H1 (cell line): ENCODE data around the gene RAET1E. TPM values are rescaled to one million over a fixed set of nuclear protein-coding genes. Genes with fewer than 3 reads are reported as not detected.
"Not testable (repeated sequence)": the region's sequence is repeated elsewhere in the genome, so short reads cannot be mapped to it uniquely, and the experiment has no call there.

Experiments
- CTCF ChIA-PET: fragments of 300-600 bp; sonication (Branson Sonifier 250); formaldehyde crosslinking; loops from one replicate; lab custom pipeline; 2021; ENCODE audit not compliant: partially characterized antibody; lab: Charles Lee
- POLR2A ChIA-PET: fragments of 300-600 bp; sonication (Branson Sonifier 250); formaldehyde crosslinking; loops from one replicate; lab custom pipeline; 2021; ENCODE audit warnings: inconsistent platforms; ENCODE audit not compliant: partially characterized antibody; lab: Charles Lee
- DNase-seq, 2 experiments: peaks; one replicate each; pipeline versions ENCODE4 v3.0.0 to v3.0.0-alpha.2; 2010 to 2022; ENCODE audit warnings: low spot score in 2 of 2, low read depth in 1 of 2, mixed read lengths in 1 of 2
- FAIRE-seq: peaks from 2 replicates; lab custom pipeline; 2011; peaks lifted over from hg19 to GRCh38; lab: Jason Lieb, UNC
- H2AFZ ChIP-seq: 2 replicates; pipeline ENCODE4 v1.8.1; 2012; ENCODE audit warnings: low read length, inconsistent platforms
- H2AK5ac ChIP-seq: 2 replicates; pipeline ENCODE4 v1.6.1; 2013; ENCODE audit warnings: low read depth, low read length
- H2BK120ac ChIP-seq: replicated peaks from 2 replicates; pipeline ENCODE3; 2013; ENCODE audit warnings: low read depth, low read length, inconsistent platforms
- H2BK12ac ChIP-seq: 2 replicates; pipeline ENCODE4 v1.6.1; 2013; ENCODE audit warnings: low read depth, low read length
- H2BK15ac ChIP-seq: 2 replicates; pipeline ENCODE4 v1.6.1; 2013; ENCODE audit warnings: low read length
- H2BK20ac ChIP-seq: 2 replicates; pipeline ENCODE4 v1.6.1; 2013; ENCODE audit warnings: low read length
- H2BK5ac ChIP-seq: 2 replicates; pipeline ENCODE4 v1.6.1; 2013; ENCODE audit warnings: low read depth, low read length
- H3K14ac ChIP-seq: 2 replicates; pipeline ENCODE4 v1.6.1; 2013; ENCODE audit warnings: inconsistent platforms; ENCODE audit not compliant: insufficient read length
- H3K18ac ChIP-seq: 2 replicates; pipeline ENCODE4 v1.6.1; 2013; ENCODE audit warnings: low read length; ENCODE audit errors: extremely low read depth
- H3K23ac ChIP-seq: 2 replicates; pipeline ENCODE4 v1.6.1; 2013; ENCODE audit warnings: inconsistent platforms; ENCODE audit not compliant: insufficient read length
- H3K23me2 ChIP-seq: 2 replicates; pipeline ENCODE4 v1.6.1; 2013; ENCODE audit warnings: low read depth, low read length
- H3K27ac ChIP-seq: 2 replicates; pipeline ENCODE4 v1.6.1; 2011; ENCODE audit warnings: low read depth, low read length, inconsistent platforms
- H3K27me3 ChIP-seq, 4 experiments: replicated peaks in 1 of 4; 1 replicate in 1 of 4; 2 replicates in 3 of 4; pipeline versions ENCODE4 v1.6.1 to v1.8.1; 2011 to 2013; ENCODE audit warnings: low read length in 3 of 4, mild to moderate bottlenecking in 3 of 4, inconsistent platforms in 2 of 4, mixed read lengths in 2 of 4, moderate library complexity in 1 of 4; ENCODE audit not compliant: control insufficient read depth in 3 of 4, insufficient read depth in 3 of 4; ENCODE audit errors: extremely low read depth in 1 of 4
- H3K36me3 ChIP-seq, 4 experiments: 2 replicates each; pipeline versions ENCODE4 v1.6.1 to v1.8.1; 2011 to 2013; ENCODE audit warnings: mild to moderate bottlenecking in 4 of 4, low read length in 3 of 4, moderate library complexity in 2 of 4, control low read depth in 1 of 4, inconsistent platforms in 1 of 4; ENCODE audit not compliant: insufficient read depth in 4 of 4, control insufficient read depth in 2 of 4
- H3K4ac ChIP-seq: replicated peaks from 2 replicates; pipeline ENCODE3; 2013; ENCODE audit warnings: low read length, low read depth, mixed read lengths, inconsistent platforms; ENCODE audit not compliant: insufficient read length
- H3K4me1 ChIP-seq, 4 experiments: replicated peaks in 1 of 4; 1 replicate in 1 of 4; 2 replicates in 3 of 4; pipeline versions ENCODE4 v1.6.1 to v1.8.1; 2011 to 2013; ENCODE audit warnings: low read length in 3 of 4, inconsistent platforms in 2 of 4, mixed read lengths in 1 of 4; ENCODE audit not compliant: insufficient read depth in 4 of 4, control insufficient read depth in 3 of 4
- H3K4me2 ChIP-seq, 2 experiments: 2 replicates each; pipeline versions ENCODE4 v1.6.1 to v1.8.1; 2011 to 2013; ENCODE audit warnings: low read depth in 2 of 2, low read length in 2 of 2, control low read depth in 1 of 2, inconsistent platforms in 1 of 2, mild to moderate bottlenecking in 1 of 2; ENCODE audit not compliant: insufficient read depth in 1 of 2
- H3K4me3 ChIP-seq, 4 experiments: fragments of 200-600, 300-600 bp in 1 of 4; sonication (generic), shearing (Covaris generic), sonication (Bioruptor Twin) in 1 of 4; 2 replicates each; pipeline versions ENCODE4 v1.5.1 to v1.8.1; 2011 to 2016; ENCODE audit warnings: low read length in 4 of 4, low read depth in 3 of 4, control low read depth in 2 of 4, inconsistent platforms in 2 of 4, mild to moderate bottlenecking in 2 of 4, mixed read lengths in 1 of 4, moderate library complexity in 1 of 4; ENCODE audit not compliant: insufficient read depth in 2 of 4; ENCODE audit errors: extremely low read depth in 1 of 4
- H3K56ac ChIP-seq: replicated peaks from 2 replicates; pipeline ENCODE3; 2013; ENCODE audit warnings: low read depth, mild to moderate bottlenecking, mixed read lengths, low read length, inconsistent platforms; ENCODE audit not compliant: insufficient read length
- H3K79me1 ChIP-seq: 2 replicates; pipeline ENCODE4 v1.6.1; 2013; ENCODE audit warnings: low read depth, low read length, control low read depth
- H3K79me2 ChIP-seq, 2 experiments: 2 replicates each; pipeline versions ENCODE4 v1.6.1 to v1.8.1; 2012 to 2013; ENCODE audit warnings: low read length in 2 of 2, mild to moderate bottlenecking in 2 of 2, inconsistent platforms in 1 of 2; ENCODE audit not compliant: insufficient read depth in 2 of 2, control insufficient read depth in 1 of 2
- H3K9ac ChIP-seq, 4 experiments: replicated peaks in 1 of 4; 1 replicate in 1 of 4; 2 replicates in 3 of 4; pipeline versions ENCODE4 v1.6.1 to v1.8.1; 2011 to 2013; ENCODE audit warnings: low read depth in 3 of 4, low read length in 3 of 4, control low read depth in 2 of 4, mild to moderate bottlenecking in 2 of 4, moderate library complexity in 2 of 4, inconsistent platforms in 1 of 4; ENCODE audit errors: extremely low read depth in 1 of 4
- H3K9me3 ChIP-seq, 2 experiments: 2 replicates each; pipeline versions ENCODE4 v1.6.1 to v1.8.1; 2012 to 2013; ENCODE audit warnings: mild to moderate bottlenecking in 2 of 2, moderate library complexity in 2 of 2, control low read depth in 1 of 2, inconsistent platforms in 1 of 2, low read depth in 1 of 2, low read length in 1 of 2, mixed read lengths in 1 of 2; ENCODE audit not compliant: insufficient read depth in 2 of 2
- H4K20me1 ChIP-seq, 2 experiments: replicated peaks in 1 of 2; 2 replicates each; pipeline versions ENCODE3 to v1.8.1; 2011 to 2013; ENCODE audit warnings: inconsistent platforms in 2 of 2, low read length in 2 of 2, mild to moderate bottlenecking in 1 of 2; ENCODE audit not compliant: insufficient read depth in 2 of 2, control insufficient read depth in 1 of 2
- H4K5ac ChIP-seq: 2 replicates; pipeline ENCODE4 v1.6.1; 2013; ENCODE audit warnings: low read length, low read depth, mixed read lengths, inconsistent platforms; ENCODE audit not compliant: insufficient read length
- H4K8ac ChIP-seq: 2 replicates; pipeline ENCODE4 v1.8.0; 2013; ENCODE audit warnings: mild to moderate bottlenecking, moderate library complexity, low read length, inconsistent platforms; ENCODE audit not compliant: insufficient read depth; ENCODE audit errors: extremely low read depth
- H4K91ac ChIP-seq: replicated peaks from 2 replicates; pipeline ENCODE3; 2013; ENCODE audit warnings: low read length, mixed read lengths, inconsistent platforms; ENCODE audit not compliant: insufficient read length
- WGBS, 2 experiments: shearing (Covaris generic) in 1 of 2; methylation state at CpG; one replicate each; pipeline versions ENCODE4 v1.1.6 to v1.1.7; 2013 to 2015; ENCODE audit warnings: low lambda C conversion rate in 2 of 2, mixed read lengths in 2 of 2, inconsistent platforms in 1 of 2, low coverage in 1 of 2, missing lambda C conversion rate in 1 of 2; ENCODE audit not compliant: insufficient replicate concordance in 2 of 2, insufficient coverage in 1 of 2, insufficient read length in 1 of 2; ENCODE audit errors: extremely low coverage in 1 of 2, missing lambda C conversion rate in 1 of 2; 5-methylcytosine and 5-hydroxymethylcytosine counted together
- polyA plus RNA-seq, 7 experiments: library from polyadenylated mRNA; depleted of rRNA in 3 of 7; stranded (reverse) in 5 of 7; unstranded in 2 of 7; fragments of >200 nt in 5 of 7; fragments of 200-250 nt in 2 of 7; gene quantifications; 1 replicate in 5 of 7; 2 replicates in 1 of 7; 4 replicates in 1 of 7; pipeline versions ENCODE4 v1.2.1 to v1.2.3, GENCODE V29; 2011 to 2013; ENCODE audit warnings: missing spikeins in 2 of 7, mixed read lengths in 2 of 7
- total RNA-seq: library from RNA; stranded (reverse); fragmentation: NEBNext Ultra II Directional; extraction: Animal tissue kit (Norgen Biotek cat#: 25700); gene quantifications from 2 replicates; pipeline ENCODE4 v1.2.1, GENCODE V29; 2021

The RAET1E gene
- total and polyA plus RNA-seq, 2 of the 8 experiments (the other 6 are each of a cell fraction or from before 2014, with no cell fraction given): not detected

- H2BK15ac ChIP-seq, H3K56ac ChIP-seq, H2AK5ac ChIP-seq, H3K23ac ChIP-seq, FAIRE-seq, H3K79me1 ChIP-seq, H4K8ac ChIP-seq, H2BK12ac ChIP-seq, H3K4ac ChIP-seq, H2BK20ac ChIP-seq, H4K20me1 ChIP-seq, H4K91ac ChIP-seq, H3K23me2 ChIP-seq, H3K9me3 ChIP-seq, H3K4me2 ChIP-seq, H3K14ac ChIP-seq, H2BK5ac ChIP-seq, H2AFZ ChIP-seq, H3K18ac ChIP-seq, H3K9ac ChIP-seq, H3K4me3 ChIP-seq, H3K27me3 ChIP-seq, H3K27ac ChIP-seq, H3K4me1 ChIP-seq, H3K79me2 ChIP-seq, DNase-seq, H3K36me3 ChIP-seq, H4K5ac ChIP-seq, H2BK120ac ChIP-seq: not testable (repeated sequence)
- WGBS, 2 experiments: 90% methylated on average over 4 of the region's 4 CpGs; no CpG with 5 or more reads in 1 of the 2 experiments
- ChIA-PET POLR2A (interaction anchor here (0.6 kb wide), 1 partner anchor 346 kb away, joined by 4 read pairs; no protein-coding TSS in a partner anchor), CTCF (interaction anchor here (1.0 to 15.4 kb wide), 2 partner anchors 13 to 24 kb away, joined by 3 to 195 read pairs; no protein-coding TSS in a partner anchor)
Observed at GRCh38 chr6:149848343-149848742, 49.6 kb downstream of the RAET1E start.

Other genes with a start within 250 kb of the RAET1E start
- gene KATNA1, start 249.4 kb downstream of the RAET1E start, total RNA-seq: 19.1 and 20.3 TPM in 2 replicates
- 7.3 and 7.6 TPM in 2 replicates for gene KATNA1, start 249.4 kb downstream of the RAET1E start, polyA plus RNA-seq (2011; rRNA removed)
- gene LATS1, start 180.0 kb downstream of the RAET1E start, total RNA-seq: 20.3 and 21.7 TPM in 2 replicates
- 5.9 and 8.9 TPM in 2 replicates for gene LATS1, start 180.0 kb downstream of the RAET1E start, polyA plus RNA-seq (2011; rRNA removed)
- gene NUP43, start 151.6 kb downstream of the RAET1E start, total RNA-seq: 76.9 and 83.4 TPM in 2 replicates
- gene NUP43, start 151.6 kb downstream of the RAET1E start, polyA plus RNA-seq (2011; rRNA removed): 19.6 and 25.2 TPM in 2 replicates
- 91.3 and 91.4 TPM in 2 replicates for gene PCMT1, start 148.4 kb downstream of the RAET1E start, total RNA-seq
- gene PCMT1, start 148.4 kb downstream of the RAET1E start, polyA plus RNA-seq (2011; rRNA removed): 76.2 and 84.3 TPM in 2 replicates
- 20.0 TPM in 2 replicates for gene LRP11, start 33.8 kb downstream of the RAET1E start, total RNA-seq
- gene LRP11, start 33.8 kb downstream of the RAET1E start, polyA plus RNA-seq (2011; rRNA removed): 10.8 and 11.0 TPM in 2 replicates
- gene RAET1G, start 25.0 kb upstream of the RAET1E start, total RNA-seq: not detected in 2 replicates
- 0.08 and 0.16 TPM in 2 replicates for gene RAET1G, start 25.0 kb upstream of the RAET1E start, polyA plus RNA-seq (2011; rRNA removed)
- gene ULBP2, start 43.9 kb upstream of the RAET1E start, total RNA-seq: not detected in 2 replicates
- gene ULBP2, start 43.9 kb upstream of the RAET1E start, polyA plus RNA-seq (2011; rRNA removed): 0.05 TPM in 1 of 2 replicates, not detected in the other
- gene ULBP1, start 65.8 kb upstream of the RAET1E start, total RNA-seq: 0.42 and 0.60 TPM in 2 replicates
- gene ULBP1, start 65.8 kb upstream of the RAET1E start, polyA plus RNA-seq (2011; rRNA removed): 0.32 and 0.42 TPM in 2 replicates
- not detected in 2 replicates for gene RAET1L, start 127.4 kb upstream of the RAET1E start, total RNA-seq
- gene RAET1L, start 127.4 kb upstream of the RAET1E start, polyA plus RNA-seq (2011; rRNA removed): not detected in 2 replicates
- 3.3 and 4.2 TPM in 2 replicates for gene ULBP3, start 171.0 kb upstream of the RAET1E start, total RNA-seq
- 1.8 and 1.9 TPM in 2 replicates for gene ULBP3, start 171.0 kb upstream of the RAET1E start, polyA plus RNA-seq (2011; rRNA removed)
- gene PPP1R14C, start 244.9 kb upstream of the RAET1E start, total RNA-seq: 0.25 and 0.61 TPM in 2 replicates
- 0.13 and 0.30 TPM in 2 replicates for gene PPP1R14C, start 244.9 kb upstream of the RAET1E start, polyA plus RNA-seq (2011; rRNA removed)